ENCODE measurements around the gene ITIH1. TPM values are rescaled to one million over a fixed set of nuclear protein-coding genes. Genes with fewer than 3 reads are reported as not detected.

ITIH1 gene
- total RNA-seq, 1 experiment from 2014 or later, result not detected

DNA sequence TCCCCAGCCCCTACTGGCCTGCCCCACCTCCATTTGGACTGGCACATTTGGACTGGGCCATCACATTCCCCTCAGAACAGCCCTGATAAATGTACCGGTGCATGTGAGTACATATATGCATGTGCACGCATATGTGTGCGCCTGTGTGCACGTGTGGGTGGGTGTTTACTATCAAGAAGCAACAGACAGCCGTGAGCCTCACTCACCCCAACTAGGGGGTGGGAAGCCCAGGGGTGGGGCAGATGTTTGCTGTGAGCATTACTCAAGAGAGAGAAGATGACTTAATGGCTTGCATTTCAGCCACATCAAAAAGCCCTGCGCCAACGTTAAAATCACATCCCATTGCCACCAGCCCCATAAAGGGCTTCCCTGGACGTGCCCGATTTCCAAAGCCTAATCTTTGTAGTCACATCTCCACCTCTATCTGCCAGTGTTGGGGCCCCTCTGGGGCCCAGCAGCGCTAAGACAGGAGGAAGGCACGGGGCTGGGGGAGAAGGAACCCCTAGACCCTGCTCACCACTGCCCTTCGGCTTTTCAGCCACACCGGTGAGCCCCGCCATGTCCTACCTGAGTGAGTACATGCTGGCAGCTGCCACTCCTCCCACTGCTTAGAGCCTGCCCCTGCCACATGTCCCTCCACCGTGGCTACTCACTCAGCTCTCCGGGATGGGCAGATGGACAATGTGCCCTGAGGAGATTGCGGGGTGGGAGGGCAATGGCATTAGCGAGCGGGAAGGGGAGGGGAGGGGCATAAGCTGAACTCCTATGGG is 28.1 kb downstream of the ITIH1 start:
- Histone ChIP-seq H3K27me3 (ENCODE audit: control insufficient read depth, insufficient read depth, low read length) (no peaks in the 10 kb centered on the region), H3K4me3 (ENCODE audit: insufficient read depth, low read depth, low read length) (no peak overlapping the region), H3K36me3 (replicated peaks; ENCODE audit: control insufficient read depth, insufficient read depth, low read length) (no peaks in the 10 kb centered on the region)
- no peak for DNase-seq

DNA sequence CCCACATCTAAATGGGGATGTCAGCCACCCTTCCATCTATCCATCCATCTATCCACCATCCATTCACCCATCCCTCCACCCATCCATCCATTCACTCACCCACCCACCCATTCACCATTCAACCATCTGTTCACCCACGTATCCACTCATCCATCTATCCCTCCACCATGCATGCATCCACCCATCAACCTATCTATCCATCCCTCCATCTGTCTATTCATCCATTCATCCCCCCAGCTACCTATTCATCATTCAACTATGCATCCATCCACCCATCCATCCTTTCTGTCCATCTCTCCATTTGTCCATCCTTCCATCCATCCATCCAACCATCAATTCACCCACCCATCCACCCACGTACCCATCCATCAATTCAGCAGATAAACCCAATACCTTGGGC is 31.8 kb downstream of the ITIH1 start:
- no peak for DNase-seq
- no peak overlapping the region for H3K4me3 ChIP-seq (ENCODE audit: insufficient read depth, low read depth, low read length)
- H3K27me3 ChIP-seq (ENCODE audit: control insufficient read depth, insufficient read depth, low read length), result no peaks in the 10 kb centered on the region
- H3K36me3 ChIP-seq (replicated peaks; ENCODE audit: control insufficient read depth, insufficient read depth, low read length), result no peaks in the 10 kb centered on the region

DNA sequence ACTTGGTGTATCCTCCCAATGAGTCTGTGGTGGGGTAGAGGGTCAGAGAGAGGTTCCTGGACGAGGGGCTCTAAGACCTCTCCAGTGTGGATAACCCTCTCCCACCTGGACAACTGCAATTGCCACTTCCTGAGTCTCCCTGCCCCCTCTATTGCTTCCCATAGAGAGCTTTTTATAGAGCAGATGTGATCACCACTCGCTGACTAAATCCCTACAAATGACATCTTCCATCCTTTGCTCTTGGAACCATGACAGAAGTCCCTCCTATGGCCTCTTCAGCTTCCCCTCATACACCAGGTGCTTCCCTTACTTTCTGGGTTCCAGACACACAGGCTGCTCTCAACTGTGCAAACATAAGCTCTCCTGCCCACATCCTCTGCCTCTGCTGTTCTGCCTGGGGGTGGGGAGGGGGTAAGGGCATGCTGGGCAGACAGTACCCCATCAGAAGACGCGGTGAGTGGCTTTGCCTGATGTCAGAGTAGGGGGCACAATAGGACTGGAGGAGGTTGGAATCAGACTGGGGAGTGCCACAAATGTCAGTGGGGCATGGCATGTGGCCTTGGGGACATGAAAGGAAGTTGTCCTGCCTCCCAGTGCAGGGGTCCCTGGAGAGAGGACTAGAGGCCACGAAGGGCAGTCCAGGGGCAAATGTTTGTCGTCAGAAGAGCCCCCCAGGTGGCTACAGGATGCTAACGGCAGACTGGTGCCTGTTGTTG is 32.4 kb downstream of the ITIH1 start:
- Histone ChIP-seq H3K27me3 (ENCODE audit: control insufficient read depth, insufficient read depth, low read length) (no peaks in the 10 kb centered on the region), H3K4me3 (ENCODE audit: insufficient read depth, low read depth, low read length) (no peak overlapping the region)
- DNase-seq, result no peak

DNA sequence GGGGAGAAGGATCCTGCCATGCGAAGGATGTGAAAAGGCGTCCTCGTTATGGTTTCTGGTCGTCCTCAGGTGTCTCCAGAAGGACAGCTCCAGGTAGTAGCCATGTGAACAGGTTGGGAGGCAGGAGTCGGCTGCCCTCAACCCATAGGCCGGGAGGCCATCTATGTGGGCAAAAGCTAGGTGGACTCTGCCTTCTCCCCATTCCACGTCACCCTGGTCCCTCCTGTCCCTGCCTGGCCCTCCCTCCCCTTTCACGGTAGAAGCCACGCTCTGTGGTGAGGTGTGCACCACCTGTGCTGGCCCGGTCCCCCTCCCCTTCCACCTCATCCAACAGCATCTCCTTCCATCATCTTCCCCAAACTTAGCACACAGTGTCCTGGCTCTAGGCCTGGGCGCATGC is 33.5 kb downstream of the ITIH1 start:
- Histone ChIP-seq H3K27me3 (ENCODE audit: control insufficient read depth, insufficient read depth, low read length) (no peaks in the 10 kb centered on the region), H3K36me3 (replicated peaks; ENCODE audit: control insufficient read depth, insufficient read depth, low read length) (no peaks in the 10 kb centered on the region), H3K4me3 (ENCODE audit: insufficient read depth, low read depth, low read length) (no peak overlapping the region)
- no peak for DNase-seq

More for the DNA sequence above, 32.4 kb downstream of the ITIH1 start:
- H3K36me3 ChIP-seq (replicated peaks; ENCODE audit: control insufficient read depth, insufficient read depth, low read length), result no peaks in the 10 kb centered on the region

DNA sequence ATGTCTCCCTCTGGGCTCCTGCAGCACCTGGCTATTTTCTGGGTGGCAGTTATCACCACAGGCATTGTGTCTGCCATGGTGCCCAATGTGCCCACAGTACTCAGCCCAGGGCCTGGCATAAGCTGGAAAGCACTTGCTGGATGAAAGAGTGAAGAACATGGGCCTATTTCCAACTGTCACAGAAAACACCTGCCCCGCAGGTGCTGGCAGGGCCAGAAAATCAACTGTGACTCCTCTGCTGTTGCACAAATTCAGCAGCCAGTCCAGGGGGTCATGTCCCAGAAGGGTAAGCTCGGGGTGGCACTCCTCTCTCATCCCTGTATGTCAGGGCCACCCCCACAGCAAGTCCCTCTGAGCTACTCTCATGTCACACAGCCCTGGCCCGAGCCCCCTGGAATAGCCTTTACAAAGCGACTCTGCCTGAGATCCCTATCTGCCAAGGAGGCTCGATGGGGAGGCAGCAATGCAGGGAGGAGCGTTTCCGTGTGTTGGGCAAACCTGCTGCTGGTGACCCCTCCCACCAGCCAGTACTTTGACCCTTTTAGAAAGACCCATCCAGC is 34.1 kb downstream of the ITIH1 start:
- Histone ChIP-seq H3K27me3 (ENCODE audit: control insufficient read depth, insufficient read depth, low read length) (no peaks in the 10 kb centered on the region), H3K4me3 (ENCODE audit: insufficient read depth, low read depth, low read length) (no peak overlapping the region), H3K36me3 (replicated peaks; ENCODE audit: control insufficient read depth, insufficient read depth, low read length) (no peaks in the 10 kb centered on the region)
- no peak for DNase-seq

DNA sequence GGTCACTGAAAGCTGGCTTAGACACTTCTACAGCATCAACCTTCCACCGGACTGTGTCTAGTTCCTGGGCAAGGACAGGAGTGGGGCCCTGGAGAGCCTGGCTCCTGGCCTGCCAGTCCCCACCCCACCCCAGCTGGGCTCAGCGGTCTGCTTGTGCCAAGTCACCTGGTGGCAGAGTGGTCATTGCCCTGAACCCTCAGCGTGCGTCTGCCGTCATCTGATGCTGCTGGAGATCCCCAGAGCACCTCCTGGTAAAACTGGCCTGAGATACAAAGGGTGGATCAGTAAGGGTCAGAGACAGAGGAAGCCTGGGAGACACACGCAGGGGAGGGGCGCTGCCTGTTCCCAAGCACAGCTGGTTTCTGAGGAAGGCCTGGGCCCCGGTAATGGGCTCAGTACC is 36.4 kb downstream of the ITIH1 start:
- H3K4me3 ChIP-seq (ENCODE audit: insufficient read depth, low read depth, low read length), result no peak overlapping the region
- H3K36me3 ChIP-seq (replicated peaks; ENCODE audit: control insufficient read depth, insufficient read depth, low read length), result no peaks in the 10 kb centered on the region
- H3K27me3 ChIP-seq (ENCODE audit: control insufficient read depth, insufficient read depth, low read length), result no peaks in the 10 kb centered on the region
- DNase-seq, result no peak

DNA sequence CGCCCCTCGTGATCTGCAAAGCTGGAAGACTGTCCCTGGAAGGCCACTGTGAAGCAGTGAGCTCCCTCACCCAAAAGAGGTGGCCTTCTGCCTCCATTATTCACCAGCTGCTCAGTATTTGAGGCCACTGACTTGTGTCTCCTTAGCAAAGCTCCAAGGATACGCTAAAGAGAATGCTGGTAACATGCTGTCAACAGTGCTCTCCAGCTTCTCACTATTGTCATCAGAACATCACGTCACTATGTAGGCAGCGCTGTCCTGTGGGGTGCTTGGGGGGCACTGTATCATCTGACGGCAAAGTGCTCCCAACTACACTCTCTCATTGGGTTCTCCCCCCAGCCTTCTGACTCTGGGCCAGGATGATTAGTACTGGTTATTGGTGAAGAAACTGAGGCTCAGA is 38.8 kb downstream of the ITIH1 start:
- H3K36me3 ChIP-seq (replicated peaks; ENCODE audit: control insufficient read depth, insufficient read depth, low read length), result no peaks in the 10 kb centered on the region
- DNase-seq, result no peak
- no peaks in the 10 kb centered on the region for H3K27me3 ChIP-seq (ENCODE audit: control insufficient read depth, insufficient read depth, low read length)
- H3K4me3 ChIP-seq (ENCODE audit: insufficient read depth, low read depth, low read length), result no peak overlapping the region

DNA sequence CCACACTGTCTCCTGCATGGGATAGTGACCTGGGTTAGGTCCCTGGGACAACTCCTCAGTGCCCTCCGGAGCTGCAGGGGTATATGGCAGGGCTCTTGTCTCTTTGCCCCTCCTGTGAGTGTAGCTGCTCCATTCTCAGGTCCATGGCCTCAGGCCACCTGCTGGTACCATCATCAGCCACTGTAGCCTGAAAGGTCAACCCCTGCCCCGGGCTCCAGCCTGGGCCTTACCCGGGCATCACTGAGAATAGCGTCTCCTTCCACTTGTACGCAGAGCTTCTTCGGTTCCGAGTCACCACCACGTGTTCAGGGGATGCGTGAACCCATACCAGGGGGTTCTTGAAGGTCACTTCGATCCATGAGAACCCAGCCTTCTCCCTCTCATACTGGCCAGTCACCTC is 39.3 kb downstream of the ITIH1 start:
- no peaks in the 10 kb centered on the region for H3K27me3 ChIP-seq (ENCODE audit: control insufficient read depth, insufficient read depth, low read length)
- no peaks in the 10 kb centered on the region for H3K36me3 ChIP-seq (replicated peaks; ENCODE audit: control insufficient read depth, insufficient read depth, low read length)
- no peak overlapping the region for H3K4me3 ChIP-seq (ENCODE audit: insufficient read depth, low read depth, low read length)
- DNase-seq, result no peak

DNA sequence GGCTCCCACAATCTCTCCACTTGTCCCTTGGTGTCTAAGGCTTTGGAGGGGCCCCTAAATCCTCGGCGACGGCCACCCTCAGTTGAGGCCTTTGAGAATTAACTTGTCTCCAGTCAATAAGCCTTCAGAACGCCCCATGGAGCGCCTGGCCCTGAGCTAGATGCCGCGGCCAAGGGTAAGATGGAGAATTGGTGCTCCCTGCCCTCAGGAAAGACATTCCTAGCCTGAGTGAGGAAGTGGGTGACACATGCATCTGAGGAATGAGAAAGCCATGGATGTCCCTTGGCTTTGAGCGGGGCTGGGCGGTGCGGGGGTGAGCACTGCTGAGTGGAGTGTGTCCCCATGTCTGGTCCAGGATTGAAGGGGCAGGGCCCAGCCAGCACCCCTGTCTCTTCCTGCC is 39.8 kb downstream of the ITIH1 start:
- DNase-seq, result no peak
- H3K27me3 ChIP-seq (ENCODE audit: control insufficient read depth, insufficient read depth, low read length), result no peaks in the 10 kb centered on the region
- no peak overlapping the region for H3K4me3 ChIP-seq (ENCODE audit: insufficient read depth, low read depth, low read length)
- H3K36me3 ChIP-seq (replicated peaks; ENCODE audit: control insufficient read depth, insufficient read depth, low read length), result no peaks in the 10 kb centered on the region

DNA sequence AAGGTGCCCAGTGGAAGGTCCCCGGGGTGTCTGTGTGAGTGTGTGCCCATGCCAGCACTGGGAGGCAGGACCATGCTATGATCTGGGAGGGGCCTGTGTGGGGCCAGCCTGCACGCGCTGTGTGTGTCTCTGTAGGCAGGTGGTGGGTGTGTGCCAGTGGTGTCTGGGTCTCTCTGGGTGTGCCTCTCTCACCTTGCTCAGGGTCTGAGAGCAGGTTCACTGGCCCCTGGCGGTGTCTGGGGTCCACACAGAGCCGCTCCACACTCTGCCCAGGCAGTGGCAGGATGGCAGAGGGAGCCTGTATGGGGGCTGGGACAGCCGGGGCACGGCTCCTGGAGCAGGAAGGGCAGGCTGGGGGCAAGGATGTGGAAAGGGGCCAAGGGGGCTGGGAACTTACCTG is 40.5 kb downstream of the ITIH1 start:
- H3K36me3 ChIP-seq (replicated peaks; ENCODE audit: control insufficient read depth, insufficient read depth, low read length), result no peaks in the 10 kb centered on the region
- H3K27me3 ChIP-seq (ENCODE audit: control insufficient read depth, insufficient read depth, low read length), result no peaks in the 10 kb centered on the region
- no peak overlapping the region for H3K4me3 ChIP-seq (ENCODE audit: insufficient read depth, low read depth, low read length)
- no peak for DNase-seq

DNA sequence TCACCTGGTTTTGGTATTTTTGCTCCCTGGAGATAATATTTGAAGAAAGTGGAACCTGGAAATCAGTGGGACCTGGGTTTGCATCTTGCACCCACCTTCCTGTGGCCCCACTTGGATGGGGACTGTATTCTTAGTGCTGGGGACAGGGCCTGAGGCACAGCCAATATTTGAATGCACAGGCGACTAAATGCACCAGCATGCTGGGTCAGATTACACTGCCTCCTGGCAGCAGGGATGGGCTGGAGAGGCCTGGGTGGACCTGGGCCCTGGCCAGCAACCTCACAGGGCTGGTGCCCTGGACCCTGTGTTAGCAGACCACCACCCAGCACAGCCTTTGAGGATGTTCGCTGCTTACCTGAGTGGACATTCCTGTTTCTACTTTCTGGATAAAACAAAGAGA is 42.5 kb downstream of the ITIH1 start:
- Histone ChIP-seq H3K36me3 (replicated peaks; ENCODE audit: control insufficient read depth, insufficient read depth, low read length) (no peaks in the 10 kb centered on the region), H3K27me3 (ENCODE audit: control insufficient read depth, insufficient read depth, low read length) (no peaks in the 10 kb centered on the region), H3K4me3 (ENCODE audit: insufficient read depth, low read depth, low read length) (no peak overlapping the region)
- no peak for DNase-seq

DNA sequence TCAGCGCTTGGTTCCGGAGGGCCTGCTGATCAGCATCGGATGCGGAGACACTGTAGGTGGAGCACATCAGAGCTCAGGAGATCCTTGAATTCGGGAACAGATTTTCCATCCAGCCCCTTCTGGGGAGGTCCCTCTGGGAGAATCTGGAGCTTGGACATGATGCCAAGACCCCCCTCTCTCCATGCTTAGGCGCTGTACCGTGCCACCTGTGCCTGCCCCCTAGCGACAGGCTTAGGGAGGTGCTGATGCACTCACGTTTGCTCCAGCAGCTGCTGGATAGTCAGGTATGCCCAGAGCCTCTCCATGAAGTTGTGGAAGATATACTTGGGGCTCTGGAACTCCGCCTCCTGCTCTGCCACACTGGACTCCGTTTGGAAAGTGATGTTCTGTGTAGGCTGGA is 43.3 kb downstream of the ITIH1 start:
- no peaks in the 10 kb centered on the region for H3K36me3 ChIP-seq (replicated peaks; ENCODE audit: control insufficient read depth, insufficient read depth, low read length)
- no peaks in the 10 kb centered on the region for H3K27me3 ChIP-seq (ENCODE audit: control insufficient read depth, insufficient read depth, low read length)
- peak; percentile 94 for DNase-seq
- H3K4me3 ChIP-seq (ENCODE audit: insufficient read depth, low read depth, low read length), result no peak overlapping the region

DNA sequence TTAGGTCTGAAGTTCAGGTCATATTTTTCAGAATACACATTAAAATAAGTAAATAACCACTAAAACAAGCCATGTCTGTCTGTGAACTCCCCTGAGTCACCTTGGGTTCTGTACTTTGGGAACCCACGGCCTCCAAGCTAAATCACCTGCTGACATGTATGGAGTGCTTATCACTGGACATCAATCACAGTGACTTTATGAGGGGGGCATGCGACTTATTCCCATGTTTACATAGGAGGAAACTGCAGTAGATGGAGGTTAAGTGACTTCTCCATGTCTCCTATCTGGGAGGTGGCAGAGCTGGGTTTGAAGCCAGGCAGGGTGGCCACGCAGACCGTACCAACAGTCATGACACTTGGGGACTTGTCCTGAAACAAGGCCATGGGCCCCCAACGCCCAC is 45.0 kb downstream of the ITIH1 start:
- H3K36me3 ChIP-seq (replicated peaks; ENCODE audit: control insufficient read depth, insufficient read depth, low read length), result no peaks in the 10 kb centered on the region
- DNase-seq, result no peak
- H3K27me3 ChIP-seq (ENCODE audit: control insufficient read depth, insufficient read depth, low read length), result no peaks in the 10 kb centered on the region
- H3K4me3 ChIP-seq (ENCODE audit: insufficient read depth, low read depth, low read length), result no peak overlapping the region

DNA sequence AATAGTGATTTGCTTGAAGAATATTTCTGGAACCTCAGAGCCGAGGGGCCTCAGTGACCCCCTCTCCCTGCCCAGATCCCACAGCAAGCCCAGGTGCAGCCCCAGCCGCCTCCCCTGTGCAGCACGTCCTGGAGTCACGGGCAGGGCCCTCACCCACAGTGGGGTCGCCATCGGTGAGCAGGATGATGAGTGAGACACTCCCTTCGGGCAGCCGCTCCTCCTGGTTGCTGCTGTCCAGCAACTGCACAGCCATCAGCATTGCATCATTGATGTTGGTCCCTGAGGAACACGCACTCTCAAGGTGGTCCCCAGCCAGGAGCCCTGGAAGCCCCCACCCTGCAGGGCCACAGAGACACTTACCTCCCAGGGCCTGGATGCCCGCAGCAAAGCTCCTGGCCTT is 46.6 kb downstream of the ITIH1 start:
- H3K27me3 ChIP-seq (ENCODE audit: control insufficient read depth, insufficient read depth, low read length), result no peaks in the 10 kb centered on the region
- no peak for DNase-seq
- no peak overlapping the region for H3K4me3 ChIP-seq (ENCODE audit: insufficient read depth, low read depth, low read length)
- H3K36me3 ChIP-seq (replicated peaks; ENCODE audit: control insufficient read depth, insufficient read depth, low read length), result no peaks in the 10 kb centered on the region

DNA sequence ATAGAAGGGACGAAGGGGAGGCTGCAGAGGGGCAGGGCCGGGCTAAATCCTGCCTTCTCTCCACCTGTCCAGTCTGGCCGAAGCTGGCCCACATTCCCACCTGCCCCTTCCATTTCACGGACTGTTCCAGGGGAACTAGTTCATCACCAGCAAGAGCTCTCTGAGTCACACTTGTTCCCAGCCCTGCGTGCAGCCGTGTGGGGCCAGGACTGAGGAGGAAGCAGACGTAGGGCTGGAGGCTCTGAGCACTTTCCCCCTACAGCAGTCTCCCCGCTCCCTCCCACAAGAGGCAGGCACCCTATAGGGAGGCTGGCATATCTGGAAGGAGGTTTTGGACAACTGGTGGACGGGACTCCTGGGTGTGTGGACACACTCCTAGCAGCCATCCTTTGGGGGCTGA is 50.0 kb downstream of the ITIH1 start:
- no peak overlapping the region for H3K4me3 ChIP-seq (ENCODE audit: insufficient read depth, low read depth, low read length)
- no peaks in the 10 kb centered on the region for H3K36me3 ChIP-seq (replicated peaks; ENCODE audit: control insufficient read depth, insufficient read depth, low read length)
- H3K27me3 ChIP-seq (ENCODE audit: control insufficient read depth, insufficient read depth, low read length), result no peaks in the 10 kb centered on the region
- DNase-seq, result no peak

Data from H7 (cell line).